ENCODE data around the gene PROSER1. TPM values are rescaled to one million over a fixed set of nuclear protein-coding genes. Genes with fewer than 3 reads are reported as not detected.

The PROSER1 gene
- total and polyA plus RNA-seq, 9 of the 15 experiments (the other 6 are each of a cell fraction or from before 2014, with no cell fraction given): 9.2 to 36.2 (median 10.4) TPM

DNA sequence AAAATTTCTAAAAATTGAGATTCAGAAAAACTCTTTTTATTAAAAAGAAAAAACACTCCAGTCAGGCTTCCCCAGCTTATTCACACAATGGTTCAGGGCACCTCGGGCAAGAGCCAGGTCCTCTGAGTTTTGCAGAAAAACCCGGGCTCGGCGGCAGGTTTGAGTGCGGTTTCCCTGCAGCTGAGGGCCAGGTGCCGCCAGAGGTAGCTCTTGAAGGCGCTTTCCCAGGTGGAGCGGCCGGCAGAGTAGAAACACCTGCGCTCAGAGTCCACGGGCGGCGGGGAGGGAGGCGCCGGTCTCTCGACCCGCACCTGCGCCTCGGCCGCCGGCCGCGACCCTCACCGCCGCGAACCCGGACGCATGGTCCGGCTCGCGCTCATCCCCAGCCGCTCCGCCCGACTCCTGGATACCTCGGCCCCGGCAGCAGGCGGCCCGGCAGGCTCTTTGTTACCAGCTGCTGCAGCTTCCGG lies 444 bp downstream of the PROSER1 start (continued):
- TF ChIP-seq, protein P1, sequence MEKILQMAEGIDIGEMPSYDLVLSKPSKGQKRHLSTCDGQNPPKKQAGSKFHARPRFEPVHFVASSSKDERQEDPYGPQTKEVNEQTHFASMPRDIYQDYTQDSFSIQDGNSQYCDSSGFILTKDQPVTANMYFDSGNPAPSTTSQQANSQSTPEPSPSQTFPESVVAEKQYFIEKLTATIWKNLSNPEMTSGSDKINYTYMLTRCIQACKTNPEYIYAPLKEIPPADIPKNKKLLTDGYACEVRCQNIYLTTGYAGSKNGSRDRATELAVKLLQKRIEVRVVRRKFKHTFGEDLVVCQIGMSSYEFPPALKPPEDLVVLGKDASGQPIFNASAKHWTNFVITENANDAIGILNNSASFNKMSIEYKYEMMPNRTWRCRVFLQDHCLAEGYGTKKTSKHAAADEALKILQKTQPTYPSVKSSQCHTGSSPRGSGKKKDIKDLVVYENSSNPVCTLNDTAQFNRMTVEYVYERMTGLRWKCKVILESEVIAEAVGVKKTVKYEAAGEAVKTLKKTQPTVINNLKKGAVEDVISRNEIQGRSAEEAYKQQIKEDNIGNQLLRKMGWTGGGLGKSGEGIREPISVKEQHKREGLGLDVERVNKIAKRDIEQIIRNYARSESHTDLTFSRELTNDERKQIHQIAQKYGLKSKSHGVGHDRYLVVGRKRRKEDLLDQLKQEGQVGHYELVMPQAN (IDR thresholded peaks at IDR 0.05; ENCODE audit: borderline replicate concordance): no peak
- TF ChIP-seq FOXA1 (IDR thresholded peaks at IDR 0.05; ENCODE audit: borderline replicate concordance): no peak
- no peak for TF ChIP-seq SP1 (CRISPR knock-in tag; IDR thresholded peaks at IDR 0.05)
- TF ChIP-seq ZBTB1 (CRISPR knock-in tag; IDR thresholded peaks at IDR 0.05; ENCODE audit: borderline replicate concordance, low read depth): no peak
- TF ChIP-seq CHD1 (IDR thresholded peaks at IDR 0.05; ENCODE audit: low read length): peak; percentile 65
- TF ChIP-seq HEY1 (CRISPR knock-in tag; IDR thresholded peaks at IDR 0.05; ENCODE audit: borderline replicate concordance): no peak
- TF ChIP-seq ZNF143 (CRISPR knock-in tag; IDR thresholded peaks at IDR 0.05): no peak
- no peak for TF ChIP-seq RNF2 (IDR thresholded peaks at IDR 0.05)
- TF ChIP-seq, protein P2, sequence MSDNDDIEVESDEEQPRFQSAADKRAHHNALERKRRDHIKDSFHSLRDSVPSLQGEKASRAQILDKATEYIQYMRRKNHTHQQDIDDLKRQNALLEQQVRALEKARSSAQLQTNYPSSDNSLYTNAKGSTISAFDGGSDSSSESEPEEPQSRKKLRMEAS (CRISPR knock-in tag; IDR thresholded peaks at IDR 0.05): no peak
- TF ChIP-seq, protein P3, sequence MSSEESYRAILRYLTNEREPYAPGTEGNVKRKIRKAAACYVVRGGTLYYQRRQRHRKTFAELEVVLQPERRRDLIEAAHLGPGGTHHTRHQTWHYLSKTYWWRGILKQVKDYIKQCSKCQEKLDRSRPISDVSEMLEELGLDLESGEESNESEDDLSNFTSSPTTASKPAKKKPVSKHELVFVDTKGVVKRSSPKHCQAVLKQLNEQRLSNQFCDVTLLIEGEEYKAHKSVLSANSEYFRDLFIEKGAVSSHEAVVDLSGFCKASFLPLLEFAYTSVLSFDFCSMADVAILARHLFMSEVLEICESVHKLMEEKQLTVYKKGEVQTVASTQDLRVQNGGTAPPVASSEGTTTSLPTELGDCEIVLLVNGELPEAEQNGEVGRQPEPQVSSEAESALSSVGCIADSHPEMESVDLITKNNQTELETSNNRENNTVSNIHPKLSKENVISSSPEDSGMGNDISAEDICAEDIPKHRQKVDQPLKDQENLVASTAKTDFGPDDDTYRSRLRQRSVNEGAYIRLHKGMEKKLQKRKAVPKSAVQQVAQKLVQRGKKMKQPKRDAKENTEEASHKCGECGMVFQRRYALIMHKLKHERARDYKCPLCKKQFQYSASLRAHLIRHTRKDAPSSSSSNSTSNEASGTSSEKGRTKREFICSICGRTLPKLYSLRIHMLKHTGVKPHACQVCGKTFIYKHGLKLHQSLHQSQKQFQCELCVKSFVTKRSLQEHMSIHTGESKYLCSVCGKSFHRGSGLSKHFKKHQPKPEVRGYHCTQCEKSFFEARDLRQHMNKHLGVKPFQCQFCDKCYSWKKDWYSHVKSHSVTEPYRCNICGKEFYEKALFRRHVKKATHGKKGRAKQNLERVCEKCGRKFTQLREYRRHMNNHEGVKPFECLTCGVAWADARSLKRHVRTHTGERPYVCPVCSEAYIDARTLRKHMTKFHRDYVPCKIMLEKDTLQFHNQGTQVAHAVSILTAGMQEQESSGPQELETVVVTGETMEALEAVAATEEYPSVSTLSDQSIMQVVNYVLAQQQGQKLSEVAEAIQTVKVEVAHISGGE (CRISPR knock-in tag; IDR thresholded peaks at IDR 0.05): peak in 2 of 3 experiments; percentile 83 to 92; a peak in 4 of 6 replicates
- TF ChIP-seq, protein P4, sequence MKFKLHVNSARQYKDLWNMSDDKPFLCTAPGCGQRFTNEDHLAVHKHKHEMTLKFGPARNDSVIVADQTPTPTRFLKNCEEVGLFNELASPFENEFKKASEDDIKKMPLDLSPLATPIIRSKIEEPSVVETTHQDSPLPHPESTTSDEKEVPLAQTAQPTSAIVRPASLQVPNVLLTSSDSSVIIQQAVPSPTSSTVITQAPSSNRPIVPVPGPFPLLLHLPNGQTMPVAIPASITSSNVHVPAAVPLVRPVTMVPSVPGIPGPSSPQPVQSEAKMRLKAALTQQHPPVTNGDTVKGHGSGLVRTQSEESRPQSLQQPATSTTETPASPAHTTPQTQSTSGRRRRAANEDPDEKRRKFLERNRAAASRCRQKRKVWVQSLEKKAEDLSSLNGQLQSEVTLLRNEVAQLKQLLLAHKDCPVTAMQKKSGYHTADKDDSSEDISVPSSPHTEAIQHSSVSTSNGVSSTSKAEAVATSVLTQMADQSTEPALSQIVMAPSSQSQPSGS (CRISPR knock-in tag; IDR thresholded peaks at IDR 0.05): no peak
- TF ChIP-seq, protein P5, sequence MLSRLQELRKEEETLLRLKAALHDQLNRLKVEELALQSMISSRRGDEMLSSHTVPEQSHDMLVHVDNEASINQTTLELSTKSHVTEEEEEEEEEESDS (CRISPR knock-in tag; IDR thresholded peaks at IDR 0.05): no peak
